HG03457 (cell line): ENCODE data around the gene ITM2C.

Experiments
- ATAC-seq: cut with Tn5 transposase; IDR thresholded peaks from one replicate; pipeline ENCODE4 v1.9.1; 2021; ENCODE audit warnings: moderate number of reproducible peaks; ENCODE audit not compliant: unreplicated experiment

The ITM2C gene

DNA sequence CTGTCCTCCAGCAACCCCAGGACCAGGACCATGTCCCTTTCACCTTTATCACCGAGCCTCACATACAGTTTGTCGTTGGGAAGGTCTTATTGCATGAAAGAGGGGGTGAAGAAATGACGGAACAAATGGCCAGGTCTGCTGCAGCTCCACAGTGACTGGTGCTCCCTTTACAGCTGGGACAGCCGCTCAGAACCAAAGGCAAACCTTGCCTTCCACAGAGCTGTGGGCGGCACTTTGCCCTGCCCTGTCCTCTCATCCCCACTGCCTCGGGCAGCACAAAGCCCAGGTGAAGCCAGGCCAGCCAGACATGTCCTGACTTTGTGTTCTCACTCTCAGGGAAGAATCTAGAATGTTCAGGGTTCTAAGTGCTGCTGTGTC lies 59.3 kb downstream of the ITM2C start:
- no peak for ATAC-seq

DNA sequence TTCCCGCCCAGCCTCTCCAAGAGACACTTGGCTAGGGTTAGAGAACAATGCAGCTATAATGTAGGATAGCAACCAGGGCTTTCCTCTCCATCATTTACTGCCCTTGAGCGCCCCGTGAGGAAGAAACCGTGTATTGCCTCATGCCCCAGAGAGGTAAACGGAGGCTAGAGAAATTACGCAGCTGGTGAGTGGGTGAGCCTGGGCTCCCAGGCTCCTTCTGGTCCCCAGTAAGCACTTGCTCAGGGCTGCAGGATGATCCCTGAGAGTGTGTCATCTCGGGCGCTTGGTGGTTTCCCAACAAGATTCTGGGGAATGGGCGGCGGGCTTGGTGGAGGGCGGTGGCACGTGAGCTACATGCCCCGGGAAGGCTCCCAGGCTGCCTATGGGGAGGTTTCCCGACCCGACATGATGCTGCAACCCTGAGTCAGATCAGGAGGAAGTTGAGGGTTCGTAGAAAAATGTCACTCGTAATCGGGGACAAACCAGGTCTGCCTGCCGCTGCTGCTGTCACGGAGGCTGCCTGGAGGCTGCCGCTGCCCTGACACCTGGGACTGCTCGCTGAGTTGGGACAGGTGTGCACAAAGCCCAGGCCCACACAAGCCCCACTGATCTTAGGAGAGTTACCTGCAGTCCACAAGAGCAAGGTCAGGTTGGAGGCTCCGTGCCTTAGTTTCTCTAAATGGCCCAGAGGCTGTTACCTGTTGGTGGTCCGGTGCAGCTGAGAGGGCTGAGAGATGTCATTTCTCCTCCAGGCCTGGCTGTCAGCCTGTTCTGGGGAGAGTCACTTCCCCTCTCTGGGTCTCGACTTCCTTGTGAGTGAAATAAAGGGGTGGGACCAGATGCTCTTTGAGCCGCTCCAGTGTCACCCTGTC lies 60.0 kb downstream of the ITM2C start, which contains the start of gene GPR55:
TSS of gene GPR55 (minus strand) at position 773 of the 872 bp plus-strand sequence. CDS start 14,280 bp downstream, outside the sequence.
- no peak for ATAC-seq

DNA sequence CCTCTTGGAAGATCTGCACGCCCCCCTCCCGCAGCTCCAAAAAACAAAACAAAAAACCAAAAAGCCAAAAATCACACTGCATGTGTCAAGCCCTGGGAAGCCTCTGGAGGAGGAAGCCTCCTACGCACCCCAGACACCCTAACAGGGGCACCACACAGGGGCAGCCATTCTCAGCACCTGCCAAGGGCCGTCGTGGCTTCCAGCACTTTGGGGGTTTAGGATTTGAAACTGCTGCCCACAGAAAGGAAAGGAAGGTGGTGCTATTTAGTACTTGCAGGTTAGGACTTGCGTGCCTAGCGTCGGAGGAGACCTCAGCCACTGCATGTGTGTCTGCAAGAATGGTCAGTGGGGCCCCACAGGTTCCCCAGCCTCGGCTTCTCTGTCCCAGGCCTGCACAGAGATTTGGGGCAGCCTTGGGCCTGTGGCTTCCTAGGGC lies 60.7 kb downstream of the ITM2C start:
- no peak for ATAC-seq

DNA sequence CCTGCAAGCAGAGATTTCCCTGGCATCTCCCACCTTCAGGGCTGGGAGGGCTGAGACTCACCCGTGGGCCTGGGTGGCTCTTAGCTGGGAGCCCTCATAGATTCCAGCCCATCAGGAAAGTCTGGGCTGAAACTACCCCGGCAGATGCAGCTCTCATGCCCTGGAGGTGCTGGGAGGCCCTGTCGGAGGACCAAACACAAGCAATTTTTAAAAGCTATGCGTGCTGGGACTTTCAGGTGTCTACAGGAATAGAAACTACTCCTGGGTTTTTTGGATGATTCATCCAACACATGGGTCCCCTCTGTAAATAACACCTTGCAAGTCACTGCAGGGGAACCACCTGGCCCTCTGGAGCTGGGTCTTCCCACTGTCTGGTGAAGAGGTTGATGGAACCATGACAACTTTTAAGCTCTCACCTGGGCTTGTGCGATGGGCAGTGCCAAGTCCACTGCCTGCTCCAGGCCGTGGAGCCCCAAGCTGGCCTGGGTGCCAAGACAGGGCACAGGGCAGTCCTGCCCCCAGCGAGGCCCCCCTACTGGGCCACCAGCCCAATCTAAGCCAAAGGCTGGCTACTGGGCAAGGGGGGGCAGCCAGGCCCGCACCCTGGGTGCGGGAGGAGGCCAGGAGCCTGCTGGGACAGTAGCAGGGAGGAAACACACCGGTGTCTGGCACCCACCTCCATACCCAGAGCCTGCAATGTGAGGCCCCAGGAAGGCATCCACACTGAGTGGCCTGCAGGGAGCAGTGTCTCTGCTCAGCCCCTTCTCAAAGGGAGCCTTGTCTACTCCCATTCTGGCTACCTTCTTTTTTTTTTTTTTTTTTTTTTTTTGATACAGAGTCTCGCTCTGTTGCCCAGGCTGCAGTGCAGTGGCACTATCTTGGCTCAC lies 61.4 kb downstream of the ITM2C start:
- ATAC-seq: no peak

DNA sequence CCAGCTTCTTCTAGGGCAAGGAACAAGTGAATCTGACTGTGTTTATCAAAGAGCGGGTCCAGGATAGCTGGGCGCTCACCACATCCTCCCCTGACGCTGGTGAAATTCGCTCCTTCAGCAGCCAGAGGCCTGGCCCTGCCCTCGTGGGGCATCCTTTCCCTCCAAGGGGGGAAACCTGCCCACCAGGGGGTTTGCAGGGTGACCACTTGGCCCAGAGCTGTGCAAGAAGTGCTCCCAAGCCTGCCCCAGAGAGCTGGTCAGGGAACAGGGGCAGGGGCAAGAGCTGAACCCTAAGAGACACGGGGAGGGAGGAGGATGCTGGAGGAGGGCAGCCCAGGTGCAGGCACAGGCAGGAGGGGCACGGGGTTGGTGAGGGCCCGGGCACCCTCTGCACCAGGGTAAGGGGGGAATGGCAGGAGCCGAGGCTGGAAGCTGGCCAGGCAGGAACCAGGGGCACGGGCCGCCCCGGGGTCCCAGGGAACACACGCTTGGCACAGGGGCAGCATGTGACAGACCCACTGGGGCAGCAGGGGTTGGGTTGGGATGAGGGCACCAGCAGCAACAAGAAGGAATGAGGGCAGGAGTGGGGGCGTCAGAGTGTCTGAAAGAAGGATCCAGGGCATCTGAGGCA lies 63.1 kb downstream of the ITM2C start:
- ATAC-seq: no peak
